GM21381 (cell line): ENCODE measurements around the gene ARID3A.

ENCODE experiments used
- ATAC-seq: cut with Tn5 transposase; IDR thresholded peaks from one replicate; pipeline ENCODE4 v1.9.1; 2021; ENCODE audit warnings: mild to moderate bottlenecking, moderate library complexity; ENCODE audit not compliant: unreplicated experiment

The ARID3A gene

DNA sequence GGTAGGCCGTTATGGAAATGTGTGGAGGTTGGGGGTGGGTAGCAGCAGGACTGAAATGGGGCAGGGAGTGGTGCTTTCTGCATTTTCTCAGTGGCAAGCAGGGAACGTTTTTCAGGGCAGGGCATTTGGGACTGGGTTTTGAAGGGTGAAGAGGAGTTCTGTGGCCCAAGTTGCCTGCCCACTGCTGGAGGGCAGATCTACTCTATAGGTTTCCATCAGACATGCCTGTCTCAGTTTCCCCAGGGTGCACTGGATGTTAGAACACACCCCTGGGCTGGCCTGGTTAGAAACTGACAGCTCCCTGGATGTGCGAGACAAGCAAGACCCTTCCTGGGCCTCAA, 73.5 kb downstream of the ARID3A start:
- no peak for ATAC-seq

DNA sequence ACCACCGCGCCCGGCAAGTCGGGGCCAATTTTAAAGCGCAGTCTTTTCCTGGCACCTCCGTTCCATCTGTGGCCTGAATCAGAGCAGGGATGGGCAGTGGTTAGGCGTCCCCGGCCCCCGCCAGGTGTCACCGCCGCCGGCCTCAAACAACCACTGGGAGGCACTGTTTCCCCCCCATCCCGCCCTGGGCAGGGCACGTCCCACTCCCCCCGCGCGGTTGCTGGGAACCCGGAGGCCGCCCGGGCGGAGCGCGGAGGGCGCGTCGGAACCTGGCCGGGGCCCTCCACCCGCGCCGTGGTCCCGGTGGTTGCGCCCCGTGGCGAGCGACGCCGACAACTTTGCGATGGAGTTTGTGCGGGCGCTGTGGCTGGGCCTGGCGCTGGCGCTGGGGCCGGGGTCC, 74.3 kb downstream of the ARID3A start, which contains the start of gene GRIN3B:
Gene GRIN3B, plus strand, starts transcription at position 325 of the 400 bp plus-strand sequence. Its CDS starts 19 bp downstream, at position 344.
- no peak for ATAC-seq

DNA sequence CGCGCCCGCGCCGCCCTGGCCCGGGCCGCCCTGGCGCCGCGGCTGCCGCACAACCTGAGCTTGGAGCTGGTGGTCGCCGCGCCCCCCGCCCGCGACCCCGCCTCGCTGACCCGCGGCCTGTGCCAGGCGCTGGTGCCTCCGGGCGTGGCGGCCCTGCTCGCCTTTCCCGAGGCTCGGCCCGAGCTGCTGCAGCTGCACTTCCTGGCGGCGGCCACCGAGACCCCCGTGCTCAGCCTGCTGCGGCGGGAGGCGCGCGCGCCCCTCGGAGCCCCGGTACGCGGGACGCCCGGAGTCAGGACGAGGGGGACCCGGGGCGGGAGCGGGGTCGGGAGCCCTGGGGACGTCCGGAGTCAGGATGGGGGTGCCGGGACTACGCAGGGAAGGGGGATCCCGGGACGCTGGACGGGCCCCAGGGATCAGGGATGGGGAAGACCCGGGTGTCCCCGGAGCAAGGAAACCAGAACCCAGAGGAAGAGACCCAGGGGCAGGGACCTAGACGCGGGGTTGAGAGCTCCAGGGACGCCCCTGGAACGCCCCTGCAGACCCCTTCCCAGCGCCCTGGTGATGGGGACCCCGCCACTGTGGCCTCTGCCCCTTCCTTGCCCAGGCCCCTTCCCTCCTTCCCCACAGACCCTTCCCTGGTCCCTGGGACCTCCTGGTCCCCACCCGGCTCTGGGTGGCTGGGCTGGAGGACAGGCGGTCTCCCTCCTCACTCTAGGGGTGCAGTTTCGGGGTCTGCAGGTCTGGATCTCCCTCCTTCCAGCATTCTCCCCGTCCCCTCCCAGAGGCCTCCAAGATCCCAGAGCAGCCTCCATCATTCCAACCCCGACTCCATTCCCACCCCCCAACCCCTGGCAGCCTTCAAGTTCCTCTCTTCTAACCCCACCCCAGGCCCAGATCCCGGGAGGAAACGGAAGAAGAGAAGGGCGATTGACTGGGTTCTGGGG, 75.0 kb downstream of the ARID3A start:
- no peak for ATAC-seq

DNA sequence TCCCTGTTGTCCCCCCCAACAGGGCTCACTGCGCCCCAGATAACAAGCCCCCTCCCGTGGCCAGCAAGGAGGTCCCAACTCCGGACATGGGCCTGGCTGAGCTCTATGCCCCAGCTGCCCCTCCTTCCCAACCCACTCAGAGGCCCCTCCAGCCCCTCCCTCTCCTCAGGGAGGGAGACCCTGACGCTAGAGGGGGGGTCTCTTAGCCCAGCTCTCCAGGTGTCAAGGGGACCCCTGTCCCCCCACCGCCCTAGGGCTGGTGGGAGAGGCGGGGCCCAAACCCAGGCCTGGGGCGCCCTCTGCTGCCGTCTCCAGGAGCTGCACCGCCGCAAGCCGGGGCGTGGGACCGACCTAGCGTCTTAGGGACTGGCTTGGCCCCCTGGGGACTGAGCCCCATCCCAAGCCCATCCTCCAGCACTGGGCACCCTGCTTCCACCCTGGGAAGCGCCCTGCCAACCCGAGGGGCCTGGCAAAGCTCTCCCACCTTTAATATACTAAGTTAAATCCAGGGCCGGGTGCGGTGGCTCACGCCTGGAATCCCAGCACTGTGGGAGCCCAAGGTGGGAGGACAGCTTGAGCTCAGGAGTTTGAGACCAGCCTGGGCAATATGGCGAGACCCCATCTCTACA, 75.8 kb downstream of the ARID3A start:
- no peak for ATAC-seq

DNA sequence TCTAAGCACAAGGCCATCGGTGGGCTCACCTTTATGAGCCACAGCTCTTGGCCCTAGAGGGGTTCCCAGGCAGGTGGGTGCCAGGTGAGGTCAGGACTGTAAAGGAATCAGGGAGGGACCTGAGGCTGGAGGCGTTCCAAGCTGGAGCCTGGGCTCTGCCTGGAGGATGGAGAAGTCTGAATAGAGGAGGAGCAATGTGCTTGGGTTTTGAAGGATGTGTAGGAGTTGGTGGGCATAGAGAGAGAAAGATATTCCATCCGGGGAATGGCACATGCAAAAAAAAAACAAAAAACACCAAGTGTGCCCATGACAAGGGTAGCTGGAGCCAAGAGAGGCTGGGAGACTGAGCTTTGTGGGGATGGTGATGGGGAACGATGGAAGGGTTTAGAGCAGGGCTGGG, 76.8 kb downstream of the ARID3A start:
- no peak for ATAC-seq

DNA sequence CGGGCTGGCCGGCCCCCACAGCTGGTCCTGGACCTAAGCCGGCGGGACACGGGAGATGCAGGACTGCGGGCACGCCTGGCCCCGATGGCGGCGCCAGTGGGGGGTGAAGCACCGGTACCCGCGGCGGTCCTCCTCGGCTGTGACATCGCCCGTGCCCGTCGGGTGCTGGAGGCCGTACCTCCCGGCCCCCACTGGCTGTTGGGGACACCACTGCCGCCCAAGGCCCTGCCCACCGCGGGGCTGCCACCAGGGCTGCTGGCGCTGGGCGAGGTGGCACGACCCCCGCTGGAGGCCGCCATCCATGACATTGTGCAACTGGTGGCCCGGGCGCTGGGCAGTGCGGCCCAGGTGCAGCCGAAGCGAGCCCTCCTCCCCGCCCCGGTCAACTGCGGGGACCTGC, 77.4 kb downstream of the ARID3A start:
- no peak for ATAC-seq

DNA sequence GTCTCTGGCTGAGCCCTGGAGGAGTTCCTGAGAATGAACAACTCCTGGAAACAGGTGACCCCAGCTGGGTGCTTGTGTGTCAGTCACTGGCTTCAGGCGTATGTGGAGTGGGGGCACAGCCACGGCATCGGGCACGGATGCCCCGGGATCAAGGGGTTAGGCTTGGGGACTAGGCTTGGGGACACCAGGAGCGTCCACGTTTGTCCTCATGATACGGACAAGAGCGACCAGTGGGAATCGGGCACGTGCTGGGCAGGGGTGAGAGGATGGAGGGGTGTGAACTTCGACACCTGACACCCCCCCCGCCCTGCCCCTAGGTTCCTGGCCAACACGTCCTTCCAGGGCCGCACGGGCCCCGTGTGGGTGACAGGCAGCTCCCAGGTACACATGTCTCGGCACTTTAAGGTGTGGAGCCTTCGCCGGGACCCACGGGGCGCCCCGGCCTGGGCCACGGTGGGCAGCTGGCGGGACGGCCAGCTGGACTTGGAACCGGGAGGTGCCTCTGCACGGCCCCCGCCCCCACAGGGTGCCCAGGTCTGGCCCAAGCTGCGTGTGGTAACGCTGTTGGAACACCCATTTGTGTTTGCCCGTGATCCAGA, 78.5 kb downstream of the ARID3A start:
- no peak for ATAC-seq

DNA sequence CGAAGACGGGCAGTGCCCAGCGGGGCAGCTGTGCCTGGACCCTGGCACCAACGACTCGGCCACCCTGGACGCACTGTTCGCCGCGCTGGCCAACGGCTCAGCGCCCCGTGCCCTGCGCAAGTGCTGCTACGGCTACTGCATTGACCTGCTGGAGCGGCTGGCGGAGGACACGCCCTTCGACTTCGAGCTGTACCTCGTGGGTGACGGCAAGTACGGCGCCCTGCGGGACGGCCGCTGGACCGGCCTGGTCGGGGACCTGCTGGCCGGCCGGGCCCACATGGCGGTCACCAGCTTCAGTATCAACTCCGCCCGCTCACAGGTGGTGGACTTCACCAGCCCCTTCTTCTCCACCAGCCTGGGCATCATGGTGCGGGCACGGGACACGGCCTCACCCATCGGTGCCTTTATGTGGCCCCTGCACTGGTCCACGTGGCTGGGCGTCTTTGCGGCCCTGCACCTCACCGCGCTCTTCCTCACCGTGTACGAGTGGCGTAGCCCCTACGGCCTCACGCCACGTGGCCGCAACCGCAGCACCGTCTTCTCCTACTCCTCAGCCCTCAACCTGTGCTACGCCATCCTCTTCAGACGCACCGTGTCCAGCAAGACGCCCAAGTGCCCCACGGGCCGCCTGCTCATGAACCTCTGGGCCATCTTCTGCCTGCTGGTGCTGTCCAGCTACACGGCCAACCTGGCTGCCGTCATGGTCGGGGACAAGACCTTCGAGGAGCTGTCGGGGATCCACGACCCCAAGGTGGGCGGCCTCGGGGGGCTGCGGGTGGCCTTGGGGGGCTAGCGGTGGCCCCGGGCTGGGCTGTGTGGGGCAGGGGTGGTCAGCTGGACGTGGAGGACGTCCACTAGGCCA, 79.2 kb downstream of the ARID3A start:
- ATAC-seq: no peak

DNA sequence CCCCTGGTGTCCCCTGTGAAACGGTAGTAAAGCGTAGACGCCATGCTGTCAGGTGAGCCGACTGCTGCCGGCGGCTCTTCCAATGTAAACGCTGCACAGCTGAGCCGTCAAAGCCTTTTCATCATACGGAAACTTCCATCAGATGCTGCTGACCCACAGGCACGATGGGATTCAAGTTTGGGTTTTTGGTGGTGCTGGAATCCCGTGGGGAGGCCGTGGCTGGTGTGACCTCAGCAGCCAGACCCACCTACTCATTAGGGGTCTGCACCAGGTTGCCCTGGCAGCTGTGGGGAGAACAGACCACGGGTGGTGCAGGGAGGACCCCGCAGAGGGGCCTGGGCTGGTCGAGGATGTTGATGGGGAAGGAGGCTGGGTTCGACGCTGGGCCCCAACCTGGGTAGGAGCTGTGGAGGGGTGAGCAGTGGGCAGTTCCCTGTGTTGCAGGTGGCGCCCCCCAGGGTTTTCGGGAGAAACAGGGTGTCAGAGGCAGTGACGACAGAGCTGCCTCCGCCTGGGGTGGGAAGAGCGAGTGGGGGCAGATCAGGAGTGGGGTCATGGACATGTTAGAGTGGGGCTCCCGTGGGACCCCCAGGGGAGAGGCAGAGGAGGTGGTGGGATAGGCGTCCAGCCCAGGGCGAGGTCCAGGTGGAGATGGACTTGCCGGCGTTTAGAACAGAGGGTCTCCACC, 81.0 kb downstream of the ARID3A start:
- no peak for ATAC-seq

DNA sequence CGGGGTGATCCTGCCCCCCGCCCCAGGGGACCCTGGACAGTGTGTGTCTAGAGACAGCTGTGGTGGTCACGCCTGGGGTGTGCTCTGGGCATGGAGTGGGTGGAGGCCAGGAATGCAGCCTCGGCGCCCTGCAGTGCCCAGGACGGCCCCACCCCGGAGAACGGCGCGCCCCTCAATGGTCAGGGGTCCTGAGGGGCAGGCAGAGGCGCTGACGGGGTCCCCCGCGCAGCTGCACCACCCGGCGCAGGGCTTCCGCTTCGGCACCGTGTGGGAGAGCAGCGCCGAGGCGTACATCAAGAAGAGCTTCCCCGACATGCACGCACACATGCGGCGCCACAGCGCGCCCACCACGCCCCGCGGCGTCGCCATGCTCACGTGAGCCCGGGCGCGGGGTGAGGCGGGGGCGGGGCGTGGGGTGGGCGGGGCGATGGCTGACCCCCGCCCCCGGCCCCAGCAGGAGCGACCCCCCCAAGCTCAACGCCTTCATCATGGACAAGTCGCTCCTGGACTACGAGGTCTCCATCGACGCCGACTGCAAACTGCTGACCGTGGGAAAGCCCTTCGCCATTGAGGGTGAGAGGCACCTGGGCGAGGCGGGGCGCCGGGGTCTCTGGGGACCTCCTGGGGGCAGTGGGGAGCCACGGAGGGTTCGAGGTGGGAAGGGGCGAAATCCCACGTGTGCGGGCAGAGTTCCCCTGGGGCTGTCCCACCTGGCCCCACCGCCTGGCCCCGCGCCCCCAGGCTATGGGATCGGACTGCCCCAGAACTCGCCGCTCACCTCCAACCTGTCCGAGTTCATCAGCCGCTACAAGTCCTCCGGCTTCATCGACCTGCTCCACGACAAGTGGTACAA, 81.8 kb downstream of the ARID3A start:
- no peak for ATAC-seq

DNA sequence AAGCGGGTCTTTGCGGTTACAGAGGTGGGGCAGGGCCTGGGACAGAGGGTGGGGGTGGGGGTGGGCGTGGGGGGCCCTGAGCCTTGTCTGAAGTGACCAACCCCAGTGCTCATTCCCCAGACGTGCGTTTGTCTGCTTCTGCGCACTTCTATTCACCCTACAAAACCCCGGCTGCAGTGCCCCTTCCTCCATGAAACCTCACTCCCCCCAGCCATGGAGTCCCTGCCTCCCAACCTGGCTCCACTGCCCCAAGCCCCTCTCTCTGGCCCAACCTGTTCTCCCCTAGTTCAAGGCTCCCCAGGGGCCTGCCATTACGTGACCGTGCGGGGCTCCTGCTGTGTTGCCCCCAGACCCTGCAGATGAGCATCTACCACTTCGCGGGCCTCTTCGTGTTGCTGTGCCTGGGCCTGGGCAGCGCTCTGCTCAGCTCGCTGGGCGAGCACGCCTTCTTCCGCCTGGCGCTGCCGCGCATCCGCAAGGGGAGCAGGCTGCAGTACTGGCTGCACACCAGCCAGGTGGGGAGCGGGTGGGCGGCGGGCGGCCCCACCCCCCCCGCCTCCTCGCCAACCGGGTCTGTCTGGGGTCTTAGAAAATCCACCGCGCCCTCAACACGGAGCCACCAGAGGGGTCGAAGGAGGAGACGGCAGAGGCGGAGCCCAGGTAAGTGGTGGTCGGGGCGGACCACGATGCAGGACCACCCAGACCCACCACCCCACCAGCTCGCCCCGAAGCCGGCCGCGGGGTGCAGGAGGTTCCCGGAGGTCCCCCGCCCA, 82.6 kb downstream of the ARID3A start:
- no peak for ATAC-seq

DNA sequence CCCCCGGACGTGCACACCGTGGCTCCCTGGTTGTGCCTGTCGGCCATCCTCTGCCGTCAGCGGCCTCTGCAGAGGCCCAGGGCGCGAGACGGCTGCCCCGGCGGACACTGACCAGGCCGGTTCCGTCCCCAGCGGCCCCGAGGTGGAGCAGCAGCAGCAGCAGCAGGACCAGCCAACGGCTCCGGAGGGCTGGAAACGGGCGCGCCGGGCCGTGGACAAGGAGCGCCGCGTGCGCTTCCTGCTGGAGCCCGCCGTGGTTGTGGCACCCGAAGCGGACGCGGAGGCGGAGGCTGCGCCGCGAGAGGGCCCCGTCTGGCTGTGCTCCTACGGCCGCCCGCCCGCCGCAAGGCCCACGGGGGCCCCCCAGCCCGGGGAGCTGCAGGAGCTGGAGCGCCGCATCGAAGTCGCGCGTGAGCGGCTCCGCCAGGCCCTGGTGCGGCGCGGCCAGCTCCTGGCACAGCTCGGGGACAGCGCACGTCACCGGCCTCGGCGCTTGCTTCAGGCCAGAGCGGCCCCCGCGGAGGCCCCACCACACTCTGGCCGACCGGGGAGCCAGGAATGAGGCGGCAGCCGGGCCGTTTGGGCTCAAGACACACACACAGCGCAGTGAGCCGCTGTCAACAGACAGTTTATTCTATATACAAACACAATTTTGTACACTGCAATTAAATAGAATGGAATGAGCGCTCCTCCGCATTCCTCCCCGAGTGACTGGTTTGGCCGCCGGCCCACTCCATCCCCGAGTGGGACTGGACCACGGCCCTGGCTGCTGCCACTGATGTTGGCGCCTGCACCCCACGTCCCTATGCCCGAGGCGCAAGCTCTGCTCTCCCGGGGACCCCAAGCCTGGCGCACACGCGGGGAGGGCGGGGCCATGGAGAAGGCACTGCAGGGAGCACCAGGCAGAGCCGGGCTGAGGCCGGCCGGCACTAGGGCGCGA, 83.5 kb downstream of the ARID3A start:
- ATAC-seq: no peak

DNA sequence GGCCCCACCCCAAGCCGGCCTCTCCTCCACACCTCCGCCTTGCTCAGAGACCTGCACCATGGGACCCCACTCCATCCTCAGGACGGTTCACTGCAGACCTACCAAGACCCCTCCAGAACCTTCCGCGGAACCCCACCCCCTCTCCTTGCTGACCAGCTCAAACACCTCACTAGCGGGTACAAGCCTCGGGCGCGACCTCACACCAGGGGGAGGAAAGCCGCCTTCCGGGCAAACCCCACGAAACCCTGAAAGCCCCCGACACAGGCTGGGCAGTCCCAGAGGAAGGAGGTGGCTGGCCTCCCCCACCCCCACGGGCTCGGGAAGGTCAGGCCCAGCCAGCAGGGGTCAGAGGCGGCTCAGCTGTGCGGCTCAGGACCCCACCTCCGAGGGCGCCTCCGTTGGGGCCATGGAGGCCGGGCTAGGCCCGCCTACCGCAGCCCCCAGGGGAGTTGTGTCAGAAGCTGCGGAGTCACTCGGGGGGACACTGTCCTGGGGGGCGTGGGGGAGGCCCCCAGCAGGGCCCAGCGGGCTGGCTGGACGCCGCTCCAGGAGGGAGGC, 84.2 kb downstream of the ARID3A start:
- ATAC-seq: no peak

DNA sequence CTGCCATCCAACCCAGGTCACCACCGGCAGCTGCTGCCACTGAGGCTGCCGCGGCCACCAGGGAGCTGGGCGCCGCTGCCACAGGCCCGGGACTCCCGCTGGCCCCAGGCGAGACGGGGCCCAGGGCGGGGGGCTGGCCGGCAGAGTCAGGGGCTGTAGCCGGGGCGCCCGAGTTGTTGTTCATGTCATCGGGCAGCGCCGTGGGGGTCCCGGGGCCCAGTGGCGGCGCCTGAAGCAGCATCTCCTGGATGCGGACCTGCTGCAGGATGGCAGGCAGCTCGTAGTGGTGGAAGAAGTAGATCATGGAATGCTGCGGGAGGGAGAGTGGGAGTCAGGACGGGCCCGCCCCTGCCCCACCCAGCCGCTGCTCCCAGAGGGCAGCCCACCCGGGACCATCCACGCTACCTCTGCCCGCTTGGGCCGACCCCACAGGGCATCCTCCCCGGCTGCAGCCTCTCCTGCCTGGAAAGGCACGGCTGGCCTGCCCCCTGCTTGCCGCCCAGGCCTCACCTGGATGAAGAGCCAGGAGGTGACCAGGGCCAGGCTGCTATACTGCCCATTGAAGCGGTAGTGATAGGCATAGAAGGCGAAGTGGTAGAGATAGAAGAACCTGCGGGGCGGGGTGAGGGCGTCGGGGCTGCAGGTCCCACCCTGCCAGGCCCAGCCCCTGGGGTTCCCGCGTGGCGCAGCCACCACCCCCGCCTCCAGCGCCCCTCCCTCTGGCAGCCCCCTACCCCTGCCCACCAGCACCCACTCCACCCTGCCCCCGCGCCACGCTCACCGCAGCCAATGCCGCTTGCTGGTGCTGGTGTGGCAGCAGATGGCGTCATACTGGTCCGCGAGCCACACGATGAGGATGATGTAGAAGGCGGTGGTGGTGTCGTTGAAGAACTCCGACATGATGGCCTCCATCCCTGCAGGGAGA, 85.0 kb downstream of the ARID3A start:
- ATAC-seq: no peak

DNA sequence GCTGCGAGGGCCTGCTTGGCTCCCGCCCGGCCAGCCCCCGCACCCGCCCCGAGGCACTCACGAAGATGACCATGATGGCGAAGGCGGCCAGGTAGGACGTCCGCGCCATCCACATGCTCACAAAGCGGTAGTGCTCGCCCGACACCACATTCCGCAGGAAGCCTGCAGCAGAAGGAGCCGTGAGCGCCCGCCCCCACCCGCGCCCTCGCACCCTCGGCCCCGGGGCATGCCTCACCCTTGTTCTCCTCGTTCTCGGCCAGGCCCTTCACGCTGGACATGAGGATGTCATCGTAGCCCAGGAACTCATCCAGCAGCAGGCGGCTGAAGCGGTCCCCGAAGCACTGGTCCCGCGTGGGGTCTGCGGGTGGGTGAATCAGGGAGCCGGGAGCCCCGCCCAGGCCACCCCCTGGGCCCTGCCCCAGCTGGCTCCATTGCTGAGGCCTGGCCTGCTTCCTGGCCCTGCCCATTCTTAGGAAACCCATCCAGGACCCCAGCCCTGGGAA, 86.0 kb downstream of the ARID3A start:
- no peak for ATAC-seq

DNA sequence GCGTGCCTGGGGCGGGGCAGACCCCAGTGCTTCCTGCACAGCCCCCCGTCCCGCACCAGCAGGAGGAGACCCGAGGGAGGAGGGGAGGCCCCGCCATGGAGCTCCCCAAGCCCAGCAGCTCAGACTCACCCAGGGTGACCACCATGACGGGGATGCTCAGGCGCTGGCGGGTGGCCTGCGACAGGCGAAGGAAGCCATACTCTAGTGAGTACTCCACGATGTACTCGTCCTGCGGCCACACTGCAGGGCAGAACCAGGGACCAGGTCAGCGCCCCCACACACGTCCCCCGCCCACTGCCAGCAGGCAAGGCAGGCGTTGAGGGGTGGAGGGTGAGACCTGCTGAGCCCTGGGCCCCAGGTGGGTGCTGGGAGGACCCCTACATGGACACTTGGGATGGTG, 86.5 kb downstream of the ARID3A start:
- ATAC-seq: no peak
